Keratinocyte (primary cell): Measurements from ENCODE around the gene JOSD2.

Experiments
- CTCF ChIP-seq, 3 experiments: IDR thresholded peaks in 1 of 3; conservative IDR thresholded peaks in 1 of 3; optimal IDR thresholded peaks in 1 of 3; 2 replicates in 2 of 3; 3 replicates in 1 of 3; pipeline versions ENCODE3 to v1.5.1; 2011; ENCODE audit warnings: low read length in 3 of 3, mild to moderate bottlenecking in 3 of 3, moderate library complexity in 2 of 3, control low read depth in 1 of 3, inconsistent platforms in 1 of 3; ENCODE audit not compliant: insufficient read depth in 2 of 3; ENCODE audit errors: extremely low read depth in 1 of 3
- EZH2 ChIP-seq: IDR thresholded peaks from one replicate; pipeline ENCODE4 v1.6.1; 2012; ENCODE audit warnings: inconsistent platforms, mild to moderate bottlenecking, low read length, moderate library complexity

- TF ChIP-seq CTCF (optimal IDR thresholded peaks at IDR 0.05 in 1 of 3, IDR thresholded peaks at IDR 0.05 in 1 of 3, conservative IDR thresholded peaks at IDR 0.05 in 1 of 3; ENCODE audit: extremely low read depth in 1 of 3, insufficient read depth in 2 of 3, low read length in 3 of 3), result no peak
- no peak for TF ChIP-seq EZH2
These were observed 1.4 kb upstream of the JOSD2 start for GRCh38 chr19:50512112-50512998.
